ENCODE measurements around the gene ACSL5.

ACSL5 gene

GRCh38 chr10:112390125-112390703 lies 16.3 kb downstream of the ACSL5 start:
- TF ChIP-seq ZFX (IDR thresholded peaks at IDR 0.05) (no peak), CTCF (conservative IDR thresholded peaks at IDR 0.05) (no peak)
- no peak overlapping the region for H3K27ac ChIP-seq

- 0 out of 2 replicates have a peak overlapping the region, but pooled peaks have one; percentile 57 for H3K27ac ChIP-seq
- TF ChIP-seq ZFX (IDR thresholded peaks at IDR 0.05) (no peak), CTCF (conservative IDR thresholded peaks at IDR 0.05) (no peak)
Observed at GRCh38 chr10:112393341-112393740, 19.4 kb downstream of the ACSL5 start.

- H3K27ac ChIP-seq: no peak overlapping the region; the same call in 1 of the 2 replicates
- TF ChIP-seq ZFX (IDR thresholded peaks at IDR 0.05) (no peak), CTCF (conservative IDR thresholded peaks at IDR 0.05) (no peak)
Observed at GRCh38 chr10:112393827-112394226, 19.9 kb downstream of the ACSL5 start.

GRCh38 chr10:112394475-112394875 lies 20.6 kb downstream of the ACSL5 start:
- no peak for TF ChIP-seq ZFX (IDR thresholded peaks at IDR 0.05)
- no peak for TF ChIP-seq CTCF (conservative IDR thresholded peaks at IDR 0.05)
- no peak overlapping the region; the same call in 1 of the 2 replicates for H3K27ac ChIP-seq

- TF ChIP-seq ZFX (IDR thresholded peaks at IDR 0.05): no peak
- no peak for TF ChIP-seq CTCF (conservative IDR thresholded peaks at IDR 0.05)
- H3K27ac ChIP-seq: peak overlapping the region; percentile 29; the same call in 1 of the 2 replicates
Observed at GRCh38 chr10:112395809-112396530, 22.1 kb downstream of the ACSL5 start.

GRCh38 chr10:112397592-112397991 lies 23.7 kb downstream of the ACSL5 start:
- TF ChIP-seq CTCF (conservative IDR thresholded peaks at IDR 0.05) (no peak), ZFX (IDR thresholded peaks at IDR 0.05) (no peak)
- peak overlapping the region; percentile 42; the same call in 1 of the 2 replicates for H3K27ac ChIP-seq

- TF ChIP-seq ZFX (IDR thresholded peaks at IDR 0.05) (no peak), CTCF (conservative IDR thresholded peaks at IDR 0.05) (no peak)
- H3K27ac ChIP-seq: peak overlapping the region; percentile 71
Observed at GRCh38 chr10:112402917-112403316, 29.0 kb downstream of the ACSL5 start.
